HCT116 (cell line): ENCODE results near the gene KIF5A. TPM values are rescaled to one million over a fixed set of nuclear protein-coding genes. Genes with fewer than 3 reads are reported as not detected.

Source experiments
- ATAC-seq: fragments of 200-7000 bp; cut with Tn5 transposase; 2 replicates; pipeline ENCODE4 v1.9.1; 2020; ENCODE audit warnings: mild to moderate bottlenecking, moderate library complexity
- BruUV-seq: library from RNA; stranded (reverse); fragments of 400-500 nt; replicated peaks from 2 replicates; lab custom pipeline; 2021; lab: Mats Ljungman, UMichigan
- CTCF ChIA-PET: fragments of 300-600 bp; sonication (Branson Sonifier 250); formaldehyde crosslinking; loops from one replicate; lab custom pipeline; 2021; ENCODE audit warnings: antibody characterized with exemption; lab: Charles Lee
- POLR2A ChIA-PET: fragments of 300-600, 350-600 bp; sonication (Branson Sonifier 250); formaldehyde crosslinking; loops from one replicate; lab custom pipeline; 2021; ENCODE audit warnings: antibody characterized with exemption; lab: Charles Lee
- RAD21 ChIA-PET, 2 experiments: fragments of 300-600 bp; sonication (Branson Sonifier 250); formaldehyde crosslinking; loops; one replicate each; lab custom pipeline; 2023; ENCODE audit warnings: low total read pairs in 2 of 2; ENCODE audit not compliant: uncharacterized antibody in 2 of 2, unreplicated experiment in 2 of 2, low non-redundant PET in 1 of 2; lab: Charles Lee
- DNase-seq: peaks from one replicate; pipeline ENCODE4 v3.0.0-alpha.2; 2010; ENCODE audit warnings: low read depth, low spot score
- H2AFZ ChIP-seq: fragments of 200-600 bp; shearing (Covaris generic), sonication (generic); 2 replicates; pipeline ENCODE4 v1.6.1; 2017; ENCODE audit warnings: low read depth, mixed run types, mixed read lengths, antibody characterized with exemption, low read length; ENCODE audit not compliant: poor library complexity, severe bottlenecking
- H3K27ac ChIP-seq: 2 replicates; pipeline ENCODE4 v1.5.1; 2012; ENCODE audit warnings: low read depth, low read length
- H3K27me3 ChIP-seq: fragments of 200-600 bp; sonication (generic); 2 replicates; pipeline ENCODE4 v1.6.1; 2016; ENCODE audit warnings: mixed run types, low read length, mixed read lengths; ENCODE audit not compliant: insufficient read depth
- H3K36me3 ChIP-seq, 2 experiments: fragments of 200-500 bp in 1 of 2; fragments of 200-600 bp in 1 of 2; sonication (Bioruptor generic) in 1 of 2; sonication (generic) in 1 of 2; 2 replicates each; pipeline versions ENCODE4 v1.5.1 to v1.6.1; 2014 to 2016; ENCODE audit warnings: low read length in 2 of 2, inconsistent platforms in 1 of 2, mixed read lengths in 1 of 2, mixed run types in 1 of 2; ENCODE audit not compliant: insufficient read depth in 2 of 2, control insufficient read depth in 1 of 2
- H3K4me1 ChIP-seq, 2 experiments: fragments of 200-600 bp in 1 of 2; sonication (generic) in 1 of 2; 2 replicates each; pipeline versions ENCODE4 v1.5.1 to v1.6.1; 2012 to 2017; ENCODE audit warnings: low read length in 2 of 2, inconsistent platforms in 1 of 2, mild to moderate bottlenecking in 1 of 2, mixed read lengths in 1 of 2, mixed run types in 1 of 2, moderate library complexity in 1 of 2; ENCODE audit not compliant: insufficient read depth in 2 of 2, control insufficient read depth in 1 of 2
- H3K4me2 ChIP-seq: fragments of 200-600 bp; sonication (generic); 2 replicates; pipeline ENCODE4 v1.6.1; 2017; ENCODE audit warnings: mixed run types, low read length, mixed read lengths
- H3K4me3 ChIP-seq, 2 experiments: fragments of 200-600 bp in 1 of 2; sonication (generic) in 1 of 2; replicated peaks in 1 of 2; 2 replicates each; pipeline ENCODE4 v1.5.1; 2011 to 2016; ENCODE audit warnings: low read length in 2 of 2, control low read depth in 1 of 2, low read depth in 1 of 2, mild to moderate bottlenecking in 1 of 2, mixed read lengths in 1 of 2, mixed run types in 1 of 2
- H3K79me2 ChIP-seq: fragments of 200-600 bp; sonication (generic); 2 replicates; pipeline ENCODE4 v1.6.1; 2017; ENCODE audit warnings: mild to moderate bottlenecking, mixed run types, low read length, moderate library complexity, mixed read lengths; ENCODE audit not compliant: insufficient read depth
- H3K9ac ChIP-seq: fragments of 200-600 bp; sonication (generic); 2 replicates; pipeline ENCODE4 v1.6.1; 2016; ENCODE audit warnings: low read length, mixed read lengths
- H3K9me2 ChIP-seq: fragments of 200-600 bp; sonication (generic), shearing (Covaris generic); 2 replicates; pipeline ENCODE4 v1.6.1; 2017; ENCODE audit warnings: mixed run types, mild to moderate bottlenecking, moderate library complexity; ENCODE audit not compliant: insufficient read depth
- H3K9me3 ChIP-seq, 2 experiments: fragments of 200-500 bp in 1 of 2; fragments of 200-600 bp in 1 of 2; sonication (Bioruptor generic) in 1 of 2; sonication (generic) in 1 of 2; 2 replicates each; pipeline ENCODE4 v1.6.1; 2014 to 2017; ENCODE audit warnings: low read length in 2 of 2, mixed read lengths in 2 of 2, inconsistent platforms in 1 of 2, low read depth in 1 of 2, mild to moderate bottlenecking in 1 of 2, mixed run types in 1 of 2, moderate library complexity in 1 of 2; ENCODE audit not compliant: control insufficient read depth in 1 of 2, insufficient read depth in 1 of 2
- H4K20me1 ChIP-seq: fragments of 200-600 bp; sonication (generic), shearing (Covaris generic); 2 replicates; pipeline ENCODE4 v1.6.1; 2017; ENCODE audit warnings: mixed run types, mild to moderate bottlenecking, moderate library complexity; ENCODE audit not compliant: insufficient read depth
- ATF3 ChIP-seq: IDR thresholded peaks from 2 replicates; pipeline ENCODE4 v1.6.1; 2012
- CBX3 ChIP-seq: IDR thresholded peaks from 2 replicates; pipeline ENCODE4 v1.6.1; 2012; ENCODE audit warnings: low read depth
- CTCF ChIP-seq, 3 experiments: fragments of 200-600 bp in 1 of 3; sonication (generic) in 1 of 3; IDR thresholded peaks in 2 of 3; conservative IDR thresholded peaks in 1 of 3; 2 replicates each; pipeline ENCODE4 v1.5.1; 2012 to 2017; ENCODE audit warnings: low read depth in 2 of 3, low read length in 2 of 3, antibody characterized with exemption in 1 of 3, borderline replicate concordance in 1 of 3, control low read depth in 1 of 3, mild to moderate bottlenecking in 1 of 3, mixed read lengths in 1 of 3, mixed run types in 1 of 3, moderate library complexity in 1 of 3; ENCODE audit not compliant: insufficient read depth in 1 of 3
- EZH2 ChIP-seq: fragments of 200-600 bp; sonication (generic); IDR thresholded peaks from 2 replicates; pipeline ENCODE4 v1.6.1; 2017; ENCODE audit warnings: antibody characterized with exemption, mixed run types
- FOSL1 ChIP-seq: IDR thresholded peaks from 2 replicates; pipeline ENCODE4 v1.6.1; 2012; ENCODE audit warnings: low read depth
- MAX ChIP-seq: IDR thresholded peaks from 2 replicates; pipeline ENCODE4 v1.6.1; 2012
- POLR2A ChIP-seq: IDR thresholded peaks from 2 replicates; pipeline ENCODE4 v1.7.0; 2011; ENCODE audit warnings: borderline replicate concordance; ENCODE audit not compliant: insufficient read depth, insufficient read length; ENCODE audit errors: extremely low read depth
- RAD21 ChIP-seq: IDR thresholded peaks from 2 replicates; pipeline ENCODE4 v1.6.1; 2012; ENCODE audit warnings: low read depth, mild to moderate bottlenecking
- REST ChIP-seq: IDR thresholded peaks from 2 replicates; pipeline ENCODE4 v1.6.1; 2012; ENCODE audit warnings: low read depth
- SIN3A ChIP-seq: IDR thresholded peaks from 2 replicates; pipeline ENCODE4 v1.6.1; 2012; ENCODE audit warnings: low read depth
- TCF7L2 ChIP-seq: IDR thresholded peaks from 2 replicates; pipeline ENCODE4 v1.7.0; 2011; ENCODE audit warnings: borderline replicate concordance, inconsistent platforms; ENCODE audit not compliant: insufficient read depth, insufficient read length; ENCODE audit errors: extremely low read depth
- ZBTB33 ChIP-seq: IDR thresholded peaks from 2 replicates; pipeline ENCODE4 v1.6.1; 2011; ENCODE audit warnings: mild to moderate bottlenecking, low read length, moderate library complexity; ENCODE audit not compliant: insufficient replicate concordance; ENCODE audit errors: extremely low read depth
- ZFX ChIP-seq: fragments of 450-650 bp; IDR thresholded peaks from 2 replicates; pipeline ENCODE4 v1.6.1; 2017
- intact Hi-C: fragments of 100-400 bp; cut with micrococcal nuclease; formaldehyde crosslinking; loops from 2 replicates; pipeline ENCODE4 v1.10.0; 2022
- total RNA-seq: library from RNA; stranded (reverse); gene quantifications from one replicate; pipeline ENCODE4 v1.2.1, GENCODE V29; 2021; ENCODE audit not compliant: unreplicated experiment

The KIF5A gene
- total RNA-seq, 1 experiment from 2014 or later = 5.2 TPM

- TF ChIP-seq CBX3 (no peak), ZFX (no peak), ZBTB33 (no peak), SIN3A (no peak), POLR2A (no peak), MAX (no peak), FOSL1 (no peak), REST (no peak), RAD21 (no peak)
Measured at GRCh38 chr12:57539134-57539768, 10.6 kb upstream of the KIF5A start (continued).

GRCh38 chr12:57541001-57541400, 8.8 kb upstream of the KIF5A start:
- no peak for DNase-seq
- Histone ChIP-seq H3K9ac (no peak overlapping the region), H3K9me3 (no peaks in the 10 kb centered on the region), H3K36me3 (peaks cover 4 to 8% of the 10 kb centered on the region in 2 experiments; a peak in 2 of 4 replicates), H3K27ac (no peak overlapping the region), H2AFZ (no peak overlapping the region), H3K4me1 (peaks cover 5 to 6% of the 10 kb centered on the region in 2 experiments; a peak in 3 of 4 replicates), H3K9me2 (no peaks in the 10 kb centered on the region), H3K4me2 (no peak overlapping the region), H3K4me3 (no peak overlapping the region), H3K27me3 (no peaks in the 10 kb centered on the region), H3K79me2 (peaks cover 15% of the 10 kb centered on the region), H4K20me1 (no peaks in the 10 kb centered on the region)
- intact Hi-C loops = no loop called here
- ChIA-PET RAD21 (no interaction called here), CTCF (interaction anchor here (0.6 kb wide), 1 partner anchor 44 kb away, joined by 3 read pairs; no protein-coding TSS in a partner anchor), POLR2A (no interaction called here)
- BruUV-seq = no TSS peak
- ATAC-seq = no peak
- no peak for TF ChIP-seq ZBTB33
- TF ChIP-seq EZH2 = no peak
- TF ChIP-seq FOSL1 = no peak
- no peak for TF ChIP-seq TCF7L2
- no peak for TF ChIP-seq MAX
- no peak for TF ChIP-seq CTCF (IDR thresholded peaks at IDR 0.05 in 2 of 3, conservative IDR thresholded peaks at IDR 0.05 in 1 of 3; ENCODE audit: borderline replicate concordance in 1 of 3, insufficient read depth in 1 of 3, low read depth in 2 of 3, low read length in 2 of 3)
- no peak for TF ChIP-seq SIN3A
- TF ChIP-seq ATF3 = no peak
